GM12873 (cell line): ENCODE measurements around the gene TMEM131L.

Experiments
- CTCF ChIP-seq: IDR thresholded peaks from 2 replicates; pipeline ENCODE4 v1.5.1; 2012; ENCODE audit warnings: low read depth, mild to moderate bottlenecking, moderate library complexity, low read length, control low read depth; ENCODE audit not compliant: insufficient read depth; ENCODE audit errors: missing control alignments

TMEM131L gene

DNA sequence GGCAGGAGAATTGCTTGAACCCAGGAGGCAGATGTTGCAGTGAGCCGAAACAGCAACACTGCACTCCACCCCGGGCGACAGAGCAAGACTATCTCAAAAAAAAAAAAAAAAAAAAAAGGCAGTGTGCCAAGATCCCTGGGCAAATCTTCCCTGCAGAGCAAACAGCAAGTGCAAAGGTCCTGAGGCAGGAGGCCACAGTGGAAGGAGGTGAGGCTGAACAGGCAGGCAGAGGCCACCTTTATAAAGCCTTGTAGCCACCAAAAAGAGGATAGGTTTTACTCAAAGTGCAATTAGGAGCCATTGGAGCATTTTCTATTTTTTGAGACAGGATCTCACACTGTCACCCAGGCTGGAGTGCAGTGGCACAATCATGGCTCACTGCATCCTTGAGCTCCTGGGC is 172.8 kb downstream of the TMEM131L start:
- no peak for TF ChIP-seq CTCF

- no peak for TF ChIP-seq CTCF
These were observed 174.0 kb downstream of the TMEM131L start for GRCh38 chr4:153639833-153640802.

DNA sequence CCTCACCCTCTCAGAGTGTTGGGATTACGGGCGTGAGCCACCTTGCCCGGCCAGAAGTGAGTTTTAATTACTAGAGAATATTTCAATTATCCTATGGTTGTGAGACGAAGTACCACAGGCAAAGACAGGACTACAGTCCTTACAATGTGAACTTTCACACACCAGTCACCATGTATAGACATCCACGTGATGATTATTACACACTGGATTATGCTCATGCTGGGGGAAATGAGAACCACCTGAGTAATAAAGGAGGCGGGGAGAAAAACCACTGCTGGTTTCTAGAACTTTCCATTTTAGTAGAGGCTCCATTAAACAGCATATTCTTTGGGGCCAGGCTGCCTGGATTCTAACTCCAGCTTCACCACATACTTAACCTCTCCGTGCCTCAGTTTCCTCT is 175.4 kb downstream of the TMEM131L start:
- TF ChIP-seq CTCF, result no peak

- TF ChIP-seq CTCF, result peak; percentile 53
These were observed 177.5 kb downstream of the TMEM131L start for GRCh38 chr4:153643406-153644383.

GRCh38 chr4:153645183-153645582 is 179.0 kb downstream of the TMEM131L start:
- peak; percentile 60 for TF ChIP-seq CTCF

DNA sequence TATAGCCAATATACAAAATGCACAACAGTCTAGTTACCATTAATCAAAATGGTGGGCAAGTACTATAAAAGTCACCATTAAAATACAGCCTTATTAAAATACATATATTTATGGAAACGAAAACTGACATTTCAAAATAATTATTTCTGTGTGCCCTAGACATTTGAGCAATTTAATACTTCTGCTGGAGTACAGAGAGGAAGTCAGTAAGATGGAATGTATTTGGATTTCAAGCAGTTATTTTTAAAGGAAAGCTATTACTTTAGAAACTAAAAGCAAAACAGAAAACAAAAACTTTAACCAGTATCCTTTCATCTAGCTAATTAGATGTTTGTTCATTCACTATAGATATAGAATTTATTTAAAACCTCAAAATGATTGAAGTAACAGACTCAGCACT is 180.1 kb downstream of the TMEM131L start:
- TF ChIP-seq CTCF, result no peak

- no peak for TF ChIP-seq CTCF
These were observed 180.8 kb downstream of the TMEM131L start for GRCh38 chr4:153646978-153647377.
